Stimulated activated effector memory CD8-positive, alpha-beta T cell treated with anti-CD3 and anti-CD28 coated beads, Interleukin-12 subunit alpha, Interleukin-12 subunit beta, amount 100 ng/mL, for 72 hours (primary cell): Measurements from ENCODE around the gene ERICH4.

ENCODE experiments used
- ATAC-seq: fragments of 150-1000 bp; cut with Tn5 transposase; 2 replicates; pipeline ENCODE4 v1.10.0; 2021
- DNase-seq, 2 donors: peaks; one replicate each; pipeline ENCODE4 v3.0.0; 2021 to 2022; ENCODE audit warnings: low spot score in 2 of 2
- H3K27ac Mint-ChIP-seq: one replicate; pipeline ENCODE4 v1.8.0; 2022; ENCODE audit warnings: mild to moderate bottlenecking, mixed read lengths
- H3K36me3 Mint-ChIP-seq: one replicate; pipeline ENCODE4 v1.8.0; 2022; ENCODE audit warnings: mild to moderate bottlenecking, mixed read lengths
- H3K4me1 Mint-ChIP-seq: one replicate; pipeline ENCODE4 v1.8.0; 2022; ENCODE audit warnings: mixed read lengths
- H3K4me3 Mint-ChIP-seq: one replicate; pipeline ENCODE4 v1.8.0; 2022; ENCODE audit warnings: mild to moderate bottlenecking, mixed read lengths
- H3K9me3 Mint-ChIP-seq: one replicate; pipeline ENCODE4 v1.8.0; 2022; ENCODE audit warnings: mixed read lengths

Gene ERICH4

DNA sequence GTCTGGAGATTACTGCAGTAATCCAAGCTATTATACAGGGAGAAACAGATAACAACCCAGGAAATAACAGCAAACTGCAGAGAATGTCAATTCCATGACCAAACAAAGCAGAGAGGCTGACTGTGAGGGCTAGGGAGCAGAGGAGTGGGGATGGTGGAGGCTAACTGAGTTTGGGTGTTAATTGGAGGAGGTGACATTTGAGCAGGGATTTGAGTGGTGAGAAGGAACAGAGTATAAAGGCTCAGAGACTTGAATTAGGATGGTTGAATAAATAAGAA is 6.3 kb upstream of the ERICH4 start:
- H3K4me3 Mint-ChIP-seq, result no peak overlapping the region
- H3K36me3 Mint-ChIP-seq, result peaks cover 51% of the 10 kb centered on the region
- peaks cover 14% of the 10 kb centered on the region for H3K4me1 Mint-ChIP-seq
- no peaks in the 10 kb centered on the region for H3K9me3 Mint-ChIP-seq
- no peak overlapping the region for H3K27ac Mint-ChIP-seq
- no peak for DNase-seq
- ATAC-seq, result no peak

DNA sequence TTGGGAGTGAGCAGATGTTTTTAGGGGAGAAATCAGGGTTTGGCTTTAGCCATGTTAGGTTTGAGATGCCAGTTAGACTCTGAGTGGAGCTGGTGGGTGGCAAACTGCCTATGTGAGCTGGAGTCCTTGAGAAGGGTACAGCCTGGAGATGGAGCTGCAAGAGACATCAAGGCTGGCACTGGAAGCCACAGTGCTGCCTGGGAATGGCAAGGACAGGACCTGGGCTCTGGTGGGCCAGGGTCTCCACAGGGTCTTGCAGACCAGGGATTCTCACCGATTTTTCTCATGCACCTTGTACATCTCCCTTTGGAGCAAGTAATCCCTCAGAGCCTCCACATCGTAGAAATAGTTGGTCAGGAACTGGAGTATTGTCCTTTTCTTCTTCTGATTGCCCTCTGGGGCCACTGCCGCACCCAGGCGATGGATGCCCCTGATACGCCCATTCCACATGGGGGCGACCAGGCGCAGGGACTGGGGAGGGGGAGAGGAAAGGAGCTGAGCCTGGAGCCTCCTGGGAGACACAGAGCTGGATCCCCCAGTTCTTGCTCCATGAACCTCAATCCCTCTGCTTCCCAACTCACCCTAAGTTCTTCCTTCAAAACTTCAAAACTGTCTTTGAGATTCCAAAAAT is 4.9 kb upstream of the ERICH4 start:
- peaks cover 36% of the 10 kb centered on the region for H3K36me3 Mint-ChIP-seq
- H3K9me3 Mint-ChIP-seq, result no peaks in the 10 kb centered on the region
- no peak for DNase-seq
- no peak for ATAC-seq
- H3K4me3 Mint-ChIP-seq, result no peak overlapping the region
- H3K27ac Mint-ChIP-seq, result no peak overlapping the region
- peaks cover 6% of the 10 kb centered on the region for H3K4me1 Mint-ChIP-seq

GRCh38 chr19:41439441-41440222 is 3.3 kb upstream of the ERICH4 start, which contains the start of gene DMAC2:
TSS of gene DMAC2 (minus strand) at chr19:41439912. CDS start at chr19:41439899, 13 bp downstream.
- DNase-seq (peak; percentile 76 to 95), ATAC-seq (peak; percentile 96)
- Mint-ChIP-seq H3K27ac (no peak within 1 kb of the TSS), H3K36me3 (peaks cover 20% of the 10 kb centered on the region), H3K4me3 (no peak within 1 kb of the TSS), H3K9me3 (no peaks in the 10 kb centered on the region), H3K4me1 (peaks cover 6% of the 10 kb centered on the region)

GRCh38 chr19:41441321-41441945 is 1.5 kb upstream of the ERICH4 start:
- ATAC-seq (no peak), DNase-seq (no peak)
- H3K4me3 Mint-ChIP-seq, result no peak overlapping the region
- H3K36me3 Mint-ChIP-seq, result peaks cover 16% of the 10 kb centered on the region
- peaks cover 6% of the 10 kb centered on the region for H3K4me1 Mint-ChIP-seq
- no peaks in the 10 kb centered on the region for H3K9me3 Mint-ChIP-seq
- H3K27ac Mint-ChIP-seq, result no peak overlapping the region

- Mint-ChIP-seq H3K4me1 (no peaks in the 10 kb centered on the region), H3K36me3 (no peaks in the 10 kb centered on the region), H3K9me3 (no peaks in the 10 kb centered on the region), H3K27ac (no peak overlapping the region), H3K4me3 (no peak overlapping the region)
- no peak for ATAC-seq
- DNase-seq, result no peak
Measured at GRCh38 chr19:41443813-41444455, 978 bp downstream of the ERICH4 start.

GRCh38 chr19:41445575-41445974 is 2.6 kb downstream of the ERICH4 start:
- ATAC-seq, result no peak
- Mint-ChIP-seq H3K9me3 (no peaks in the 10 kb centered on the region), H3K27ac (no peak overlapping the region), H3K4me1 (peaks cover 10% of the 10 kb centered on the region), H3K4me3 (no peak overlapping the region), H3K36me3 (peaks cover 5% of the 10 kb centered on the region)
- DNase-seq, result no peak

- ATAC-seq (no peak), DNase-seq (no peak)
- no peak overlapping the region for H3K27ac Mint-ChIP-seq
- H3K36me3 Mint-ChIP-seq, result peaks cover 5% of the 10 kb centered on the region
- H3K4me3 Mint-ChIP-seq, result no peak overlapping the region
- H3K9me3 Mint-ChIP-seq, result no peaks in the 10 kb centered on the region
- H3K4me1 Mint-ChIP-seq, result peaks cover 10% of the 10 kb centered on the region
Measured at GRCh38 chr19:41447732-41448332, 4.9 kb downstream of the ERICH4 start.

GRCh38 chr19:41449079-41449864 is 6.3 kb downstream of the ERICH4 start:
- peak overlapping the region; percentile 69 for H3K4me3 Mint-ChIP-seq
- DNase-seq (peak; percentile 76 to 89), ATAC-seq (peak; percentile 87)
- H3K4me1 Mint-ChIP-seq, result peaks cover 10% of the 10 kb centered on the region
- H3K27ac Mint-ChIP-seq, result peak overlapping the region; percentile 68
- H3K36me3 Mint-ChIP-seq, result peaks cover 5% of the 10 kb centered on the region
- H3K9me3 Mint-ChIP-seq, result no peaks in the 10 kb centered on the region

GRCh38 chr19:41449865-41450178 is 6.9 kb downstream of the ERICH4 start:
- H3K27ac Mint-ChIP-seq, result peak overlapping the region; percentile 68
- peak; percentile 42 for ATAC-seq
- H3K36me3 Mint-ChIP-seq, result peaks cover 5% of the 10 kb centered on the region
- peak overlapping the region; percentile 69 for H3K4me3 Mint-ChIP-seq
- no peaks in the 10 kb centered on the region for H3K9me3 Mint-ChIP-seq
- DNase-seq, result no peak
- peaks cover 10% of the 10 kb centered on the region for H3K4me1 Mint-ChIP-seq

GRCh38 chr19:41452584-41453275 is 9.8 kb downstream of the ERICH4 start:
- H3K9me3 Mint-ChIP-seq, result no peaks in the 10 kb centered on the region
- H3K4me3 Mint-ChIP-seq, result no peak overlapping the region
- H3K27ac Mint-ChIP-seq, result peak overlapping the region; percentile 54
- peaks cover 5% of the 10 kb centered on the region for H3K36me3 Mint-ChIP-seq
- DNase-seq, result no peak
- no peak for ATAC-seq
- H3K4me1 Mint-ChIP-seq, result peaks cover 22% of the 10 kb centered on the region

GRCh38 chr19:41455936-41456335 is 13.0 kb downstream of the ERICH4 start:
- no peaks in the 10 kb centered on the region for H3K36me3 Mint-ChIP-seq
- no peak for DNase-seq
- ATAC-seq, result no peak
- no peak overlapping the region for H3K4me3 Mint-ChIP-seq
- no peaks in the 10 kb centered on the region for H3K9me3 Mint-ChIP-seq
- H3K27ac Mint-ChIP-seq, result no peak overlapping the region
- H3K4me1 Mint-ChIP-seq, result peaks cover 17% of the 10 kb centered on the region

GRCh38 chr19:41456342-41456918 is 13.5 kb downstream of the ERICH4 start:
- Mint-ChIP-seq H3K4me3 (no peak overlapping the region), H3K4me1 (peaks cover 17% of the 10 kb centered on the region), H3K9me3 (no peaks in the 10 kb centered on the region), H3K36me3 (no peaks in the 10 kb centered on the region), H3K27ac (no peak overlapping the region)
- DNase-seq (no peak), ATAC-seq (no peak)

DNA sequence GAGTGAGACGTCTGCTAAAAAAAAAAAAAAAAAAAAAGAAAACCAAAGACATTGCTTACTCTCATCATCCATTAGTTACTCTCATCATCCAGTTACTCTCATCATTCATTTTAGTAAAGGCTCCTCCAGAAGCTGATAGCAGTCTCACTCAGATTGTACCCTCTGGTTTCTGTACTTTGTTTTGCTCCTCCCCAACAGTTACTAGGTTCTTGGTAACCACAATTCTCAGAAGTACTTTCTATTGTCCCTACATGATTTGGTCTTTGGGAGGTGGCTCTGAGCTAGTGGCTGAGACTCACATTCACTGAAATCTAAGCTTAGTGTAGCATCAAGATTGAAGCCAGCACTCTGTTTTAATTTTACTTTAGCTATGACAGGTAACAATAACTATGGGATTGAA is 14.3 kb downstream of the ERICH4 start:
- Mint-ChIP-seq H3K4me1 (peaks cover 17% of the 10 kb centered on the region), H3K27ac (no peak overlapping the region)

GRCh38 chr19:41462497-41462896 is 19.5 kb downstream of the ERICH4 start:
- H3K36me3 Mint-ChIP-seq, result no peaks in the 10 kb centered on the region
- DNase-seq (no peak), ATAC-seq (no peak)
- H3K4me3 Mint-ChIP-seq, result no peak overlapping the region
- peaks cover 21% of the 10 kb centered on the region for H3K4me1 Mint-ChIP-seq
- no peak overlapping the region for H3K27ac Mint-ChIP-seq
- no peaks in the 10 kb centered on the region for H3K9me3 Mint-ChIP-seq

More for the DNA sequence above, 14.3 kb downstream of the ERICH4 start:
- DNase-seq, result no peak
- no peaks in the 10 kb centered on the region for H3K9me3 Mint-ChIP-seq
- H3K4me3 Mint-ChIP-seq, result no peak overlapping the region
- ATAC-seq, result peak; percentile 96
- no peaks in the 10 kb centered on the region for H3K36me3 Mint-ChIP-seq
